Stimulated activated CD4-positive, alpha-beta T cell treated with anti-CD3 and anti-CD28 coated beads, Interleukin-12 subunit alpha, Interleukin-12 subunit beta, amount 100 ng/mL, for 4 hours (primary cell): ENCODE data around the gene NAALADL2.
"Not testable (repeated sequence)": the region's sequence is repeated elsewhere in the genome, so short reads cannot be mapped to it uniquely, and the experiment has no call there.

Source experiments
- DNase-seq: peaks from one replicate; pipeline ENCODE4 v3.0.0-alpha.2; 2020

NAALADL2 gene

DNA sequence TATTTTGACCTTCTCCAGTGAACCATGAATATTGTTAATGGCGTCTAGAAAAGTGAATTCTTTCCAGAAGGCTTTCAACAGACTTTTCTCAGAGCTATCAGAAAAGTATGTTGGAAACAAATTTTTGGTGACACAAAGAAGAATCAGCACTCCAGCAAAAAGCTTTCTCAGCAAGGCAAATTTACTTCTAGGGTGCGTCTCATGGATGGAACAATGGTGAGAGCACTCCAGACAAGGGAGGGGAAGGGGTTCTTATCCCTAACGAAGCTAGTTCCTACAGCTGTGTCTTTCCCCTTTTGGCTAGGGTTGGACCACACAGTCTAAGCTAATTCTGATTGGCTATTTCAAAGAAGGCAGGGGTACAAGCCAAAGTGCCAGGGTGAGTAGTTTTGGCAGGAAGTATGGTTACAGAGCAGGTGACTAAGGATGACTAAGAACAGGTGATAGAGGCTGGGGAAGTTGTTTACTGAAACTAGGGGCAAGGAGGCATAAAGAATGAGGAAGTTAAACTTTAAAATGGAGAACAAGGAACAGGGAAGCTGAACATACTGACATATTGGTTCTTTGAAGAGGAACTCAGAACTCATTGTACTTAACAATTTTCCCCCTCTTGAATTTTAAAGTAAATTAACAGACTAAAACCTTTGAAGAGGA is 959.8 kb downstream of the NAALADL2 start:
- no peak for DNase-seq

DNA sequence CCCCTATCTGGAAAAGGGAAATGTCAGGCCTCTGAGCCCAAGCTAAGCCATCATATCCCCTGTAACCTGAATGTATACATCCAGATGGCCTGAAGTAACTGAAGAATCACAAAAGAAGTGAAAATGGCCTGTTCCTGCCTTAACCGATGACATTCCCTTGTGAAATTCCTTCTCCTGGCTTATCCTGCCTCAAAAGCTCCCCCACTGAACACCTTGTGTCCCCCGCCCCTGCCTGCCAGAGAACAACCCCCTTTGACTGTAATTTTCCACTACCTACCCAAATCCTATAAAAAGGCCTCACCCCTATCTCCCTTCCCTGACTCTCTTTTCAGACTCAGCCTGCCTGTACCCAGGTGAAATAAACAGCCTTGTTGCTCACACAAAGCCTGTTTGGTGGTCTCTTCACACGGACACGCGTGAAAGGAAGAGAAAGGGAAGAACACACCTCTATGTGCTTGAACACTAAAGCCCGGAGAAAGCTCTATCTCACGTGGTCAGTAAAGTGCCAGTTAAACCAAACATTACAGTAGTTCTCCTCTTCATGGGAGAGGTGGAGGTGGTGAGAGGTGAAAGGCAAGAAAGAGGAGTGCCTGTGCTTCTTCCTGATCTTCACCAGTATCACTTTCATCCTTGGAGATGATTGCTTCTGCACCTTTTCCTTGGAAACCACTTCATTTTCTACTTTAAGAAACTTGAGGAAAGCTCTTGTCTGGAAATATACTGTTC is 963.8 kb downstream of the NAALADL2 start:
- DNase-seq: not testable (repeated sequence)

DNA sequence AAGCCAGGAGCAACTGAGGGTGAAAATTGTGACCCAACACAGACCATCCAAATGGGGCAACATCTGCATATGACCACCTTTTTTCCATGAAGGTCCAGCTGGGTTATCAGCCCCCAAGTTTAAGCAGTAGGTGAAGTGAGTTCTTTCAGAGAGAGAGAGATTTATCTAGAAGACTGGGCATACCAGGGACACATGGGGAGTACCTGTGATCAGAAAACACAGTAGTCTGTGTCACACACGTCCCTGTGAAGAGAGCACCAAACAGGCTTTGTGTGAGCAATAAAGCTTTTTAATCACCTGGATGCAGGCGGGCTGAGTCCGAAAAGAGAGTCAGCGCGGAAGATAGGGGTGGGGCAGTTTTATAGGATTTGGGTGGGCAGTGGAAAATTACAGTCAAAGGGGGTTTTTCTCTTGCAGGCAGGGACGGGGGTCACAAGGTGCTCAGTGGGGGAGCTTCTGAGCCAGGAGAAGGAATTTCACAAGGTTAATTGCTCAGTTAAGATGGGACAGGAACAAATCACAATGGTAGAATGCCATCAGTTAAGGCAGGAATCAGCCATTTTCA is 966.0 kb downstream of the NAALADL2 start:
- not testable (repeated sequence) for DNase-seq

DNA sequence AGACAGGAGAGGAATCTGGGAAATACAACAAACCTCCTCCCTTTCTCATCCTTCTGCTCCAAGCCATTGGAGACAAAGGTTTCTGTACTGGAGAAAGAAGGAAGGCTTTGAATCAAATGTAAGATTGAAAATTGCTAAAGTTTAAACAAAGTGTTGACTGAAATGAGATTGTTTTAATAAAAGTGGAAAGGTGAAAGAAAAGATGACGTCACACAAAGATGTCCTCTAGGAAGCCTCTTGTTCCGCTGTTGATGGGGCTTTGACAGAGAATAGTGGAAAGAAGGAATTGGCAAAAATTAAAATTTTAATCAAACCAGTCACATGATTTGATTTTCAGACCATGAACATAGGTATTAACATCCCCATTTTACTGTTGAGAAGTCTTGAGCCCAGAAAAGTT is 967.6 kb downstream of the NAALADL2 start:
- no peak for DNase-seq

DNA sequence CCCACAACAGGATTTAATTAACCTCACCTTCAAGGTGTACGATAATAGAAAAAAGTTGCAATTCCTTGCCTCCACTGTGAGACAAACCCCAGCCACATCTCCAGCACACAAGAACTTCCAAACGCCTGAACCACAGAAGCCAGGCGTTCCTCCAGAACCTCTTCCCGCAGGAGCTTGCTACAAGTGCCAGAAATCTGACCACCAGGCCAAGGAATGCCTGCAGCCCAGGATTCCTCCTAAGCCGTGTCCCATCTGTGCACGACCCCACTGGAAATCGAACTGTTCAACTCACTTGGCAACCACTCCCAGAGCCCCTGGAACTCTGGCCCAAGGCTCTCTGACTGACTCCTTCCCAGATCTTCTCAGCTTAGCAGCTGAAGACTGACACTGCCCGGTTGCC is 970.7 kb downstream of the NAALADL2 start:
- not testable (repeated sequence) for DNase-seq

DNA sequence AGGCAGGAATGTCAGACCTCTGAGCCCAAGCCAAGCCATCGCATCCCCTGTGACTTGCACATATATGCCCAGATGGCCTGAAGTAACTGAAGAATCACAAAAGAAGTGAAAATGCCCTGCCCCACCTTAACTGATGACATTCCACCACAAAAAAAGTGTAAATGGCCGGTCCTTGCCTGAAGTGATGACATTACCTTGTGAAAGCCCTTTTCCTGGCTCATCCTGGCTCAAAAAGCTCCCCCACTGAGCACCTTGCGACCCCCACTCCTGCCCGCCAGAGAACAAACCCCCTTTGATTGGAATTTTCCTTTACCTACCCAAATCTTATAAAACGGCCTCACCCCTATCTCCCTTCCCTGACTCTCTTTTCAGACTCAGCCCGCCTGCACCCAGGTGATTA is 976.6 kb downstream of the NAALADL2 start:
- not testable (repeated sequence) for DNase-seq

DNA sequence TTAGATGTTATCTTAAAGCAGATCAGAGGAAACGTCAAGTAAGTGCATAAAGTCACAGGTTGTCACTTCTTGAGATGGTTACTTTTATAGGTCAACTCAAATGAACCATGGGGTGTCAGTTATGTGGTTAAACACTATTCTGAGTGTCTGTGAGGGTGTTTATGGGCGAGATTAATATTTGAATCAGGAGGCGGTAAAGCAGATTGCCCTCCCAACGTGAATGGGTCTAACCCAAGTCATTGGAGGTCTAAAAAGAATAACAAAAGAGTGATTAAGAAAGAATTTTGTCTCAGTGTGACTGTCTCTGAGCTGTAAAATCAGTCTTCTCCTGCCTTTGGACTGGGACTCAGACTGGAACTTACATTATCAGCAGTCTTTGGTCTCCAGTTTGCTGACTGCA is 977.5 kb downstream of the NAALADL2 start:
- DNase-seq: no peak

DNA sequence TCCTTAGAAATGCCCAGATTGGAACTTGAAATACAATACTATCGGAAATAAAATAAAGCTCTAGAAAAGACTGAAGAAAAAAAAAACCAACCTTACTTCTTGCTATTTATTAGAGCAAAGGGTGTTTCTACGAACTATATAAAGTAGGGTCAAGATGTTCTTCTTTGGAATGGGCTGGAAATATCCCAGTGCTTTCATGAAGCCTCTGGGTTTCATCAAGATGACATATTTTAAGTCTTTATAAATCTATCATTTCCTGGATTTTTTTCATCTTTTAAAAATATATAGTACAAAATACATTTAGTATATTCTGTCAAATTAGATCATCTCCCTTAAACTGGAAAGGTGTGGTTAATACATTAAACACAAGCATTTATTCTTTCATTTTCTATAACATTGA is 978.8 kb downstream of the NAALADL2 start:
- no peak for DNase-seq

DNA sequence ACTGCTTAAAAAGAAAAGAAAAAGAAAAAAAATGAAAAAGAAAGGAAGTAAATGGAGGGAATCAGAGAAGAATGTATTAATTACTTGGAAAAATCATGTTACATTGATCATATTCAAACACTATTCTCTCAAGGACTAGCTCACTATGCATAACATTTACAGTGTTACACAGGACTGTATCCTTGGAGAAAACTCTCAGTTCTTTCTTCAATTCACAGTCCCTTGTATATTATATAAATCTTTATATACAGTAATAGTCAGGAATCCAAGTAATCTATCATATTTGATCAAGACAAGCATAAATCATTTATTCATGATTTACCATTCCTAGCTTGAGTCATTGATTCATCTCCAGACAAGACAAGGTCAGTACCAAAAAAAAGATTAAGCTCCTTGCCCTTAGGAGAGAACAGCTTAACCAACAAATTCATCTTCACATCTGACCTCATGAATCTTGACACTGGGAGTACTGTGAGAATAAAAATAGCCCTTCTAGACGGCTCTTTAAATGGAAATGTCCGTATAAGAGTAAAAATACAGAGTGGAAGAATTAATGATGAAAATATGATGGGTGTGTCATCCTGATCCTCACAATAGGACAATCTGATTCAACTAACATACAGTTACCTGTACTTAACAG is 980.4 kb downstream of the NAALADL2 start:
- no peak for DNase-seq

DNA sequence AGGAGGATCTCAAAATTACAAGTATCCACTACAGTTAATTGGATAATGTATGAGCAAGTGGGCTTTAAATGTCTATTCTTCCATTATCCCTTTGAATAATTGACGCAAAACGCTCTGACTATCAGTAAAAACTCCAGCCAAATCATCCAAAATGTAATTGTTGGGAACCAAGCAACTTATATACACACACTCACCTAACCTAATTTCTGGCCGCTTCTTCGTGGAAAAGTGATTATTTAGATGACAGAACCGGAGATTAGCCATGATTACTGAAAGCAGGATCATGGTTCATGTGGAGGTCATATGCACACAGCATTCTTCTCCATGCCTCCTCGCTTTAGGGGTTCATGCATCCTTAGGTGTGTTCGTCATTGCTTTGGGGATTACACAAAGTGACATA is 992.4 kb downstream of the NAALADL2 start:
- no peak for DNase-seq

DNA sequence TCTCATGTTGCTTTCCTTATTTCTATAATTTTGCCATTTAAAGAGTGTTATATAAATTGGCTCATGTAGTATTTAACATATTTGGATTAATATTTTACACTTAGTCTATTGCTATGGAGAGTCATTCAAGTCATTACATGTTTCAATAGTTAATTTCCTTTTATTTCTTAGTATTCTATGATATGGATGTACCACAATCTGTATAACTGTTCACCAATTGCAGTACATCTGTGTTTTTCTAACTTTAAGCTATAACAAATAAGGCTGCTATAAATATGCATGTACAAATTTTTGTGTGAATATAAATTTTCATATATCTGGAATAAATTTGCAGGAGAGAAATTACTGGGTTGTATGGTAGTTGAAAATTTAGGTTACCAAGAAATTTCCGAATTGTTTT is 993.4 kb downstream of the NAALADL2 start:
- DNase-seq: no peak

DNA sequence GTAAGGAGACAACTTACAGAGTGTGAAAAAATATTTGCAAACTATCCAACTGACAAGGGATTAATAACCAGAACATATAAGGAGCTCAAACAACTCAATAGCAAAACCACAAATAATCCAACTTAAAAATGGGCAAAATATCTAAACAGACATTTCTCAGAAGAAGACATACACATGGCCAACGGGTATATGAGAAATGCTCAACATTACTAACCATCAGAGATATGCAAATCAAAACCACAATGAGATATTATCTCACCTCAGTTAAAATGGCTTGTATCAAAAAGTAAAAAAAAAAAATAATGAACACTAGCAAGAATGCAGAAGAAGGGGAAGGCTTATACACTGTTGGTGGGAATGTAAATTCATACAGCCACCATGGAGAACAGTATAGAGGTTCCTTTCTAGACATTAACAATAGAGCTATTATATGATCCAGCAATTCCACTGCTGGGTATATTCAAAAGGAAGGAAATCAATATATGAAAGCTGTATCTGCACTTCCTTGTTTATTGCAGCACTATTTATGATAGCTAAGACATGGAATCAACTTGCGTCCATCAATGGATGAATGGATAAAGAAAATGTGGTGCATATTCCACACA is 998.6 kb downstream of the NAALADL2 start:
- DNase-seq: no peak
